SH-SY5Y (cell line): ENCODE measurements around the gene EBNA1BP2.

Experiments
- GATA2 ChIP-seq: IDR thresholded peaks from 2 replicates; pipeline ENCODE4 v1.6.1; 2011; ENCODE audit warnings: mild to moderate bottlenecking, low read depth, low read length
- GATA3 ChIP-seq: IDR thresholded peaks from 2 replicates; pipeline ENCODE4 v1.6.1; 2011; ENCODE audit warnings: low read depth, mild to moderate bottlenecking, low read length, moderate library complexity

- TF ChIP-seq GATA2: no peak
- no peak for TF ChIP-seq GATA3
These were observed 28.6 kb downstream of the EBNA1BP2 start for GRCh38 chr1:43143441-43143888.
